ENCODE data around the gene ILKAP.

DNA sequence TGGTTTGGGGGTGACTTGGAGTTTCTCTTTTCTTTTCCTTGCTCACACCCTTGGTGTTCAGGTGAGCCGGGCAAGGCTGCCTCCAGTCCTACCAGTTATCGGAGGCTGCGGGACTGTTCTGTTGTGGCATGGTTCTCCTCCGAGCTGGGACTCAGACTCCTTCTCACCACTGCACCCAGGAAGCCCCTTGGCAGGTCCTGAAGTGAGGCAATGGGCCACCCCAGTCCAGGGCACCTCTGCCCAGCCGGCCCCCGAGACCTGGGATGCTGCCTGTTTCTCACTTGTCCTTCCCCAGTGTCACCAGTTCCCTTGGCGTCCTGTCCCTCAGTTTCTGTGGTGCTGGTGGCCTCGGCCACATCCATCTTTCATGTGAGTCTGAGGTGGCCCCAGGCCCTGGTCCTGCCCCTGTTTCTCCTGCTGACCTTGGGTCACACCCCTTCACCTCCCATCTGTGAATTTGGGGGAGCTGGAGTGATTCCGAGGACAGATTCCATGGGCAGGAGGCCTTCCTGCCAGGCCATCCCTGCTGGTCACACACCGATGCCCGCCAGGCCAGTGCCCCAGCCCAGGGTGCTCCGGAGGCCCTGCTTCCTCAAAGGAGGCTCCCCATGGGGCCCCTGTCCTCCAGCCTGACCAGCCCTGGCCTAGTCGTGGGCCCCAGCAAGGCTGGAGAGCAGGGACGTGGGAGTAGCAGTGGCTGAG, 71.6 kb downstream of the ILKAP start:
- TF ChIP-seq, protein P1, sequence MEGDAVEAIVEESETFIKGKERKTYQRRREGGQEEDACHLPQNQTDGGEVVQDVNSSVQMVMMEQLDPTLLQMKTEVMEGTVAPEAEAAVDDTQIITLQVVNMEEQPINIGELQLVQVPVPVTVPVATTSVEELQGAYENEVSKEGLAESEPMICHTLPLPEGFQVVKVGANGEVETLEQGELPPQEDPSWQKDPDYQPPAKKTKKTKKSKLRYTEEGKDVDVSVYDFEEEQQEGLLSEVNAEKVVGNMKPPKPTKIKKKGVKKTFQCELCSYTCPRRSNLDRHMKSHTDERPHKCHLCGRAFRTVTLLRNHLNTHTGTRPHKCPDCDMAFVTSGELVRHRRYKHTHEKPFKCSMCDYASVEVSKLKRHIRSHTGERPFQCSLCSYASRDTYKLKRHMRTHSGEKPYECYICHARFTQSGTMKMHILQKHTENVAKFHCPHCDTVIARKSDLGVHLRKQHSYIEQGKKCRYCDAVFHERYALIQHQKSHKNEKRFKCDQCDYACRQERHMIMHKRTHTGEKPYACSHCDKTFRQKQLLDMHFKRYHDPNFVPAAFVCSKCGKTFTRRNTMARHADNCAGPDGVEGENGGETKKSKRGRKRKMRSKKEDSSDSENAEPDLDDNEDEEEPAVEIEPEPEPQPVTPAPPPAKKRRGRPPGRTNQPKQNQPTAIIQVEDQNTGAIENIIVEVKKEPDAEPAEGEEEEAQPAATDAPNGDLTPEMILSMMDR (IDR thresholded peaks at IDR 0.05) = no peak
- TF ChIP-seq POLR2A (IDR thresholded peaks at IDR 0.05) = no peak
